Skin of body (tissue), 2 donors: ENCODE data around the gene PRIM2. TPM values are rescaled to one million over a fixed set of nuclear protein-coding genes. Genes with fewer than 3 reads are reported as not detected.
"Not testable (repeated sequence)": the region's sequence is repeated elsewhere in the genome, so short reads cannot be mapped to it uniquely, and the experiment has no call there.

Source experiments
- DNase-seq: peaks from one replicate; lab custom pipeline; 2025; lab: John Stamatoyannopoulos, UW
- total RNA-seq: library from RNA; depleted of rRNA; stranded (reverse); fragments of >200 nt; gene quantifications from one replicate; pipeline ENCODE4 v1.2.3, GENCODE V29; 2014

PRIM2 gene
- total RNA-seq, 1 donor from 2014 or later = 17.2 TPM

GRCh38 chr6:57500368-57501021 is 183.1 kb downstream of the PRIM2 start:
- peak; percentile 2 for DNase-seq

- DNase-seq = not testable (repeated sequence)
Observed at GRCh38 chr6:57502387-57502786, 185.0 kb downstream of the PRIM2 start.

DNA sequence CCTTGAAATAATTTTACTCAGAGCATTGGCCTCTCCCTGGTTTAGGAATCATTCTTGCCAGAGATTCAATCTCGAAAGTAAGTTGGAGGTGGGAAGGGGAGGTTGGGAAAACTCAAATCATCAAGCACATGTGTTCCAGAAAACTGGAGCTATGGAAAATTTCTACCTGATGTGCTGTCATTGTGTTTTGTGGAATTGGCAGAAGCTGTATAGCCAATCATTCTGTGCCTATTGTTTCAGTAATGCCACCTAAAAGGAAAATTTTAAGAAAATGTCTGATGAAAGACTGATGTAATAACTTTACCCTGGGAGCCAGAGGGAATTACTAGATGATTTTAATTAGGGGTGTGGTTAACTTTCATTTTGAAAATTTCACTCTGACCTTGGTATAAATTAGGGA is 187.8 kb downstream of the PRIM2 start:
- not testable (repeated sequence) for DNase-seq

GRCh38 chr6:57510390-57510789 is 193.0 kb downstream of the PRIM2 start:
- DNase-seq = not testable (repeated sequence)

- not testable (repeated sequence) for DNase-seq
Observed at GRCh38 chr6:57515171-57515570, 197.7 kb downstream of the PRIM2 start.

DNA sequence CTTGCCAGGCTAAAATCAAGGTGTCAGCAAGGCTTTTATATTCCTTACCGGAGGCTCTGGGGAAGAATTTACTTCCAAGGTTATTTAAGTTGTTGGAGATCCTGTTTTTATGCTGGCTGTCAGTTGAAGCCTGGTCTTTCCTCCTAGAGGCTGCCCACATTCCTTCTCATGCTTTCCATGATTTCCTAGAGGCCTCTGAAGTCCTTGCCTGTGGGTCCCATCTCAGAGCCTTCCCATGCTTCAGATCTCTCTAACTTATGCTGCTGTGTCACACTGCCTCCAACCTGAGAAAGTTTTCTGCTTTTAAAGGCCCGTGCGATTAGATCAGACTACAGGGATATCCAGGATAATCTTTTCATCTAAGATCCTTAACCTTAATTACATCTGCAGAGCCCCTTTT is 198.4 kb downstream of the PRIM2 start:
- DNase-seq = not testable (repeated sequence)

DNA sequence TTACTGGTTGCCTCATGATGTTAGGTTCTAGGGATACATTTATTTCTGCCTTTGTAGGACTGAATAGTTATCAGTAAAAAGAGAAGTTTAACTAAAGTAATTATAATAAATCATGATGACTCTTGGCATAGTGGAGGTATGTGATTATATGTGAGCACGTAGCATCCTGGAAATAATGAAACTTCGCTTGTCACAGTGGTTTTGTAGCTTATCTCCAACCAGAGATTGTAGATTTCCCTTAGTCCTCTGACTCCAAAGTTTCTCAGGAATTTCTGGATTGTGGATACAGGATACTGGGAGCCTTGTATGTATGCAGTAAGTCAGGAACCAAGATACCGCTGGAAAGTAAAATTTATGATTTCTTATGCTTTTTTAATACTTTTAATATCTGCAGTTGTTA is 199.3 kb downstream of the PRIM2 start:
- DNase-seq = not testable (repeated sequence)

DNA sequence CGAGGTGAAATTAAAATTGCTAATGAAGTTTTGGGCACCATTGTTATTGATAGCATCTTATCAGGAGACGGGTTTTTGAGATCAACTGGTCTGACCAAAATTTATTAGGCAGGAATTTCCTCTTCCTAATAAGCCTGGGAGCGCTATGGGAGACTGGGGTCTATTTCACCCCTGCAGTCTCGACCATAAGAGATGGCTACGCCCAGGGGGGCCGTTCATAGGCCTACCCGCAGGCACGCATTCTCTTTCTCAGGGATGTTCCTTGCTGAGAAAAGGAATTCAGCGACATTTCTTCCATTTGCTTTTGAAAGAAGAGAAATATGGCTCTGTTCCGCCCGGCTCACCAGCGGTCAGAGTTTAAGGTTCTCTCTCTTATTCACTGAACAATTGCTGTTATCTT is 201.8 kb downstream of the PRIM2 start:
- DNase-seq = not testable (repeated sequence)

DNA sequence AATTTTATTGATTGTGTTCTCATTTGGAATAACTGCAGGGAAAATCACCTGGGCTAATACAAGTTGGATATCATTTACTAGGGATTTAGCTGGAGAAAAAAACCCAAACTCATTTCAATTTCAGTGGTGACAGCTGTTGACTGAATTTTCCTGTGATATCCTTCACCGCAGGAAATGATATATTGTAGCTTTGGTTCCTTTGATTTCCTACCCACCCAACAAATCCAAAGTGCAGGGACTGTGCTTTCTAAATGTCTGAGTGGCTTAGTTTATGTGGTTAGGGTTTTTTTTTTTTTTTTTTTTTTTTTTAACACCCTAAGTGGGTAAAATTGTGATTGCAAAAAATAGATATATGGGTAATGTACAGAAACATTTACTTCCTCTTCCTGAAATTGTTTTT is 203.7 kb downstream of the PRIM2 start:
- not testable (repeated sequence) for DNase-seq

GRCh38 chr6:57523221-57523620 is 205.8 kb downstream of the PRIM2 start:
- not testable (repeated sequence) for DNase-seq

DNA sequence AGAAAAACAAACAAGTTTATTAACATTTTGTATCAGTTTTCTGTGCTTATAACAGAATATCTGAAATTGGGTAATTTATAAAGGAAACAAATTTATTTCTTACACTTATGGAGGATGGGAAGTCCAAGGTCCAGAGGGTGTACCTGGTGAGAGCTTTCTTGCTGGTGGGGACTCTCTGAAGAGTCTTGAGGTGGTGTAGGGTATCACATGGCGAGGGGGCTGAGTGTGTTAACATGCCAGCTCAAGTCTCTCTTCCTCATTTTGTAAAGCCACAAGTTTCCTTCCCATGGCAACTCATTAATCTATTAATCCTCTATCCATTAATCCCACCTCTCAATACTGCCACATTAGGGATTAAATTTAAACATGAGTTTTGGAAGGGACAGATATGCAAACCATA is 212.3 kb downstream of the PRIM2 start:
- DNase-seq = not testable (repeated sequence)

DNA sequence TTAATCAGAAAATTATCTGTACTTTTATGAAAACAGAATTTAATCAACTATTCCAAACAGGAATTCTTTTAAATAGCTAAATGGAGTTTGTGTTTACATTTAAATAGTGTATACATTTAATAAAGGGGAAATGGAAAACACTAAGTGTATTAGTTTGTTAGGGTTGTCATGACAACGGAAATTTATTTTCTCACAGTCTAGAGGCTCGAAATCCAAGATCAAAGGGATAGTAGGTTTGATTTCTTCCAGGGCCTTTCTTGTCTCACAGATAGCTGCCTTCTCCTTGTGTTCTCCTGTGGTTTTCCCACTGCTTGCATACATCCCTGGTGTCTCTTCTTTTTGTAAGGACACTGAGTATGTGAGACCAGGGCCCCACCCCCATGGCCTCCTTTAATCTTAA is 215.2 kb downstream of the PRIM2 start:
- not testable (repeated sequence) for DNase-seq

GRCh38 chr6:57535121-57535520 is 217.7 kb downstream of the PRIM2 start:
- DNase-seq = not testable (repeated sequence)

DNA sequence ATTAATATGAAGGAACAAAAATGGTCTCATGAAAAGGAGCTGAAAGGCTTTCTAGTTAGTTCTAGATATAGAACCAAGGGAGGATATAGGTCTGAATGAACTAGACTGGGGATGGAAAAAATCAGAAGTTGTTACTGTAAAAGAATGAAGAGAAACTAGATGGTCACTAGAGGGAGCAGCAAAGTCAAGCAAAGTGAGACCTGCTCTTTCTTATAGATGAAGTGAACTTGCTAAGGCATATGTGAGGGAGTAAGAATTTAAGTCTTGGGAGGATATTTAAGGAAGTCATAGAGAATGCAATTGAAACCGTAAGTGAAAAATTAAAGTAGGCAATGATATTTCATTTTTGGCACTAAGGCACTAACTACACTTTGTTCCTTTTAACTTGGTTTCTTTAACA is 218.6 kb downstream of the PRIM2 start:
- DNase-seq = not testable (repeated sequence)

GRCh38 chr6:57537916-57538315 is 220.5 kb downstream of the PRIM2 start:
- not testable (repeated sequence) for DNase-seq

DNA sequence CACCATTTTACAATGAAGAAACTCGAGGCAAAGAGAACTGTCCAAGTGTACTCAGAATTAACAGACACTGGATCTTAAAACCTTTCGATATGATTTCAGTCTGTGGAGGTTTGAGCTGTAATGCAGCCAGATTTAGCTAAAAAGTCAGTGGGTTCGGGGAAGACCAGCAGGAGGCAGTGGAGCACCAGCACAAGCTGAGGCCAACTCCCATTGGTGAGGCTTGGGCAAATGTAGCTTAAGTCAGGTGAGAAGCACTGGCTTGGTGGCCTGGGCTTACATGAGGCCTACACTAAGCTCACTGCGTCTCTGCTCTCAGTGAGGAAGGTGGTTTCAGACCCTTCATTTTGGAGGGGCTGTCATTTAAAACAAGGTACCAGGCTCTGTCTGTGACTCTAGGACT is 234.5 kb downstream of the PRIM2 start:
- DNase-seq = not testable (repeated sequence)

DNA sequence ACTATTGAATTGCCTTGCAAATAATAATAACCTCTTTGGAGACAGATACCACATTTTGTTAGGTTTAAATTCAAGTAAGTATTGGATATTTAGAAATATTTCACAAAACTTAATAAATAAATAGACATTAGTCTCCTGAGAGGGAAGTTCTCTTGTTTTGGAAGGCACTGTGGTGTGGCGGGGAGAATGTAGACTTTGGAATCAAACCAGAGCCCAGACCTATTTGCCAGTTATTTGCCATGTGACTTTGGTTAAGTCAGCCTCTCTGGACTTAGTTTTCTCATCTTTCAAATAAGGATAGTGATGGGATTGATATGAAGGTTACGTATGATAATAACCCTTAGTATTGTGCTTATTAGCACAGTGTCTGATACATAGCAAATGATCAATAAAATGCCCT is 240.4 kb downstream of the PRIM2 start:
- not testable (repeated sequence) for DNase-seq

- not testable (repeated sequence) for DNase-seq
Observed at GRCh38 chr6:57559170-57559569, 241.7 kb downstream of the PRIM2 start.

DNA sequence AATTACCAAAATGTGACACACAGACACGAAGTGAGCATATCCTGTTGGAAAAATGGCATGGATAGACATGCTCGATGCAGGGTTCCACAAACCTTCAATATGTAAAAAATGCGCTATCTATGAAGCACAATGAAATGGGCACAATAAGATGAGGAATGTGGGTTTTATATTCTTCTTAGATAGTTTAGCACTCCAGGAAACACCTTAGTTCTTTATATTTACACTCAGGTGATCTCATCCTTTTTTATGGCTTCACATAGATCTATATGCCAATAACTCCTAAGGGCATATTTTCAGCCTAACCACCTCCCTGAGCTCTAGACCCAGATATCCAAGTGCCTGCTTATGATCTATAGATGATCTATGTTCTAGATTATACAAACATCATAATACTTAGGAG is 244.8 kb downstream of the PRIM2 start:
- not testable (repeated sequence) for DNase-seq

- DNase-seq = not testable (repeated sequence)
Observed at GRCh38 chr6:57572119-57572518, 254.7 kb downstream of the PRIM2 start.

DNA sequence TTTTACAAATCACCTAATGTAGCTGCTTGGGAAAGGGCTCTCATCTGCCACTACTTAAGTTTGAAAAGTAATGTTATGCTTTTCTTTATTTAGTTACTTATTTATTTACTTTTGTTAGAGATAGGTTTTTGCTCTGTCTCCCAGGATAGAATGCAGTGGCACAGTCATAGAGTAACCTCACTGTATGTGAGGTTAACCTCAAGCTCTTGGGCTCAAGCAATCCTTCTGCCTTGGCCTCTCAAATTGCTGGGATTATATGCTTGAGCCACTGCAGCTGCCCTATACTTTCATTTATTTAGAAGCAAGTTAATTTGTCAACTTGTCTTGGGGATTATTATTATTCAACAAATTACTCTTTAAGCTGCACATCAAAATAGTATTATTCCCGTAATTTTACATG is 255.4 kb downstream of the PRIM2 start:
- not testable (repeated sequence) for DNase-seq

GRCh38 chr6:57577023-57577422 is 259.6 kb downstream of the PRIM2 start:
- DNase-seq = not testable (repeated sequence)

DNA sequence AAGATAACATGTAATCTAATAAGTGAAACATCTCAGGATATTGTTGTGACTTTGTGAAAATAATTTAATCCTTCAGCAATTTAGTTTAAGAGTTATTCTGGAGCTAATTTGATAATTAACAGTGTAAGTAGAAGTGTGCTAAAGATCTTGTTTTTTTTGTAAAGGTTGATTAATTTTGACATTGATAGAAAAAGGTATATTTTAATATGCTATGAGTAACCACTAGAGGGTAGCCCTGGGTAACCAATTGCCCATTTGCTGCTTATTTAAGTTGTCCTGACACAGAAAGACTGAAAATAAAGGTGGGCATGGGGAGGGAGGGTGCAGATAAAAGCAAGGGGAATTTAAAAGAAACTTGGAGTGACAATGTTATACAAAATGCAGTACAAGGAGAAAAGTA is 262.1 kb downstream of the PRIM2 start:
- DNase-seq = not testable (repeated sequence)
